OCI-LY3 (cell line): ENCODE data around the gene GCM1.

ENCODE experiments used
- EZH2phosphoT487 ChIP-seq: fragments of 200-600 bp; shearing (Covaris generic); IDR thresholded peaks from 2 replicates; pipeline ENCODE4 v1.6.1; 2018; ENCODE audit warnings: antibody characterized with exemption, mixed run types, low read depth
- TF ChIP-seq, protein P1 (sequence below): fragments of 200-600, 300-600 bp; sonication (generic); IDR thresholded peaks from 2 replicates; pipeline ENCODE4 v1.5.1; 2014; ENCODE audit warnings: antibody characterized with exemption, low read length, low read depth

DNA sequence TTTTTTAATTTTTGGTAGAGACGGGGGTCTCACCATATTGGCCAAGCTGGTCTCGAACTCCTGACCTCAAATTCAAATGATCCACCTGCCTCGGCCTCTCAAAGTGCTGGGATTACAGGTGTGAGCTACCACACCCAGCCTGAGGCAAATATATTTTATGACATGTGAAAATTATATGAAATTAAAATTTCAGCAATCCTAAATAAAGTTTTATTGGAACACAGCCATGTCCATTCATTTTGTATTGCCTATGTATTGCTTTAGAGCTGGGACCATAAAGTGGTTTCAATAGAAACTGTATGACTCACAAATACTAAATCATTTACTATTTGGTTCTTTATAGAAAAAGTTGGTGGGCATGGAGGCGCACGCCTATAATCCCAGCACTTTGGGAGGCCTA lies 32.0 kb upstream of the GCM1 start:
- TF ChIP-seq, protein P1, sequence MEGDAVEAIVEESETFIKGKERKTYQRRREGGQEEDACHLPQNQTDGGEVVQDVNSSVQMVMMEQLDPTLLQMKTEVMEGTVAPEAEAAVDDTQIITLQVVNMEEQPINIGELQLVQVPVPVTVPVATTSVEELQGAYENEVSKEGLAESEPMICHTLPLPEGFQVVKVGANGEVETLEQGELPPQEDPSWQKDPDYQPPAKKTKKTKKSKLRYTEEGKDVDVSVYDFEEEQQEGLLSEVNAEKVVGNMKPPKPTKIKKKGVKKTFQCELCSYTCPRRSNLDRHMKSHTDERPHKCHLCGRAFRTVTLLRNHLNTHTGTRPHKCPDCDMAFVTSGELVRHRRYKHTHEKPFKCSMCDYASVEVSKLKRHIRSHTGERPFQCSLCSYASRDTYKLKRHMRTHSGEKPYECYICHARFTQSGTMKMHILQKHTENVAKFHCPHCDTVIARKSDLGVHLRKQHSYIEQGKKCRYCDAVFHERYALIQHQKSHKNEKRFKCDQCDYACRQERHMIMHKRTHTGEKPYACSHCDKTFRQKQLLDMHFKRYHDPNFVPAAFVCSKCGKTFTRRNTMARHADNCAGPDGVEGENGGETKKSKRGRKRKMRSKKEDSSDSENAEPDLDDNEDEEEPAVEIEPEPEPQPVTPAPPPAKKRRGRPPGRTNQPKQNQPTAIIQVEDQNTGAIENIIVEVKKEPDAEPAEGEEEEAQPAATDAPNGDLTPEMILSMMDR: no peak
- no peak for TF ChIP-seq EZH2phosphoT487
